ENCODE measurements around the gene CHST13.

CHST13 gene

GRCh38 chr3:126483321-126483761 lies 40.6 kb upstream of the CHST13 start:
- in situ Hi-C loops (cut with MboI; ENCODE audit: low pct_unique_long_range_greater_than_20kb, low sequenced_read_pairs, unreplicated experiment) = no loop called here
- no peak for DNase-seq (ENCODE audit: low spot score)
- no peak for TF ChIP-seq CTCF (IDR thresholded peaks at IDR 0.05; ENCODE audit: extremely low read depth, insufficient read depth, missing control alignments)

- no peak for TF ChIP-seq CTCF (IDR thresholded peaks at IDR 0.05; ENCODE audit: extremely low read depth, insufficient read depth, missing control alignments)
- in situ Hi-C loops (cut with MboI; ENCODE audit: low pct_unique_long_range_greater_than_20kb, low sequenced_read_pairs, unreplicated experiment) = no loop called here
- no peak for DNase-seq (ENCODE audit: low spot score)
Measured at GRCh38 chr3:126484148-126484547, 39.8 kb upstream of the CHST13 start.

- in situ Hi-C loops (cut with MboI; ENCODE audit: low pct_unique_long_range_greater_than_20kb, low sequenced_read_pairs, unreplicated experiment) = no loop called here
- DNase-seq (ENCODE audit: low spot score) = no peak
- TF ChIP-seq CTCF (IDR thresholded peaks at IDR 0.05; ENCODE audit: extremely low read depth, insufficient read depth, missing control alignments) = no peak
Measured at GRCh38 chr3:126484662-126485061, 39.3 kb upstream of the CHST13 start.

GRCh38 chr3:126485176-126485897 lies 38.6 kb upstream of the CHST13 start:
- no peak for TF ChIP-seq CTCF (IDR thresholded peaks at IDR 0.05; ENCODE audit: extremely low read depth, insufficient read depth, missing control alignments)
- in situ Hi-C loops (cut with MboI; ENCODE audit: low pct_unique_long_range_greater_than_20kb, low sequenced_read_pairs, unreplicated experiment) = no loop called here
- DNase-seq (ENCODE audit: low spot score) = no peak

GRCh38 chr3:126485956-126486355 lies 38.0 kb upstream of the CHST13 start:
- DNase-seq (ENCODE audit: low spot score) = no peak
- no peak for TF ChIP-seq CTCF (IDR thresholded peaks at IDR 0.05; ENCODE audit: extremely low read depth, insufficient read depth, missing control alignments)
- in situ Hi-C loops (cut with MboI; ENCODE audit: low pct_unique_long_range_greater_than_20kb, low sequenced_read_pairs, unreplicated experiment) = no loop called here

- no peak for DNase-seq (ENCODE audit: low spot score)
- in situ Hi-C loops (cut with MboI; ENCODE audit: low pct_unique_long_range_greater_than_20kb, low sequenced_read_pairs, unreplicated experiment) = no loop called here
Measured at GRCh38 chr3:126486360-126486847, 37.6 kb upstream of the CHST13 start.

More at GRCh38 chr3:126486360-126486847, 37.6 kb upstream of the CHST13 start:
- TF ChIP-seq CTCF (IDR thresholded peaks at IDR 0.05; ENCODE audit: extremely low read depth, insufficient read depth, missing control alignments) = no peak
